GM21619 (cell line): ENCODE data around the gene NEDD8.

Experiments used
- ATAC-seq: cut with Tn5 transposase; IDR thresholded peaks from one replicate; pipeline ENCODE4 v1.9.1; 2021; ENCODE audit not compliant: unreplicated experiment

NEDD8 gene

DNA sequence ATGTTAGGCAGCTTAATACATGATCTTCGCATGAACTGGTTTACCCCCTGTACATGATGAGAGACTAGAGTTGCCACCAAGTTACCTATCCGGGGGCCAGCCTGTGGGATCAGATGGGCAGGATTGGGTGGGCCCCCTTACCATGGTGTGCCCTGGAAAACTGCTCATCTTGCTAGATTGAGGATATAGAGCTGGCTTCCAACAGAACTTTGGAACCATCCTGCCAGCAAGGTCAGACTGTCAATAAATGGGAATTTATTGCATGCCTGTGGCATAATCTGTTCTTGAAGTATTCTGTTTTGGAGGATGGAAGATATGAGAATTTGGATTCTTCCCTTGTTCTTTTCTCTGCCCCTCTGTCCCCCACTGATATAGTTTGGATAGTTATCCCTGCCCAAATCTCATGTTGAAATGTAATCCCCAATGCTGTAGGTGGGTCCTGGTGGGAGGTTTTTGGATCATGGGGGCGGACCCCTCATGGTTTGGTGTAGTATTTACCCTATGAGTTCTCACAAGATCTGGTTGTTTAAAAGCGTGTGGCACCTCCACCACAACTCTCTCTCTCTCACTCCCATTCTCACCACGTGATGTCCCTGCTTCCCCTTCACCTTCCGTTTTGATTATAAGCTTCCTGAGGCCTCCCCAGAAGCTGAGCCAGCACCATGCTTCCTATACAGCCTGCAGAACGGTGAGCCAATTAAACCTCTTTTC is 33.2 kb downstream of the NEDD8 start:
- ATAC-seq, result no peak

DNA sequence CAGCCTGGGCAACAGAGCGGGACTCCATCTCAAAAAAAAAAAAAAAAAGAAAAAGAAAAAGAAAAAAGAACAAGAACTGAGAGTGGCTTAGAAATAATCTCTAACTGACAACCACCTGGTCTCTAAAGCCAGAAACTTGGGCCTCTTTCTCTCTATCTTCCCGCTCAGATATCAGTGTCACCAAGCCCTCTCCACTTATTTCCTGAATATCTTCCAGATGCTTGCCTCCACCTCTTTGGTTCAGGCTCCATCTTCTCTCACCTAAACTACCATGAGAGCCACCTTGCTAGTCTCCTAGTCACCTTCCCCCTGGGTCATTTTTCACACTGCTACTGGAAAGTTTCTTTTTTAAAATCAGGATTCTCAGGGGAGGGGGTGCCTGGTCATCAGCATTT is 35.1 kb downstream of the NEDD8 start:
- ATAC-seq, result no peak

DNA sequence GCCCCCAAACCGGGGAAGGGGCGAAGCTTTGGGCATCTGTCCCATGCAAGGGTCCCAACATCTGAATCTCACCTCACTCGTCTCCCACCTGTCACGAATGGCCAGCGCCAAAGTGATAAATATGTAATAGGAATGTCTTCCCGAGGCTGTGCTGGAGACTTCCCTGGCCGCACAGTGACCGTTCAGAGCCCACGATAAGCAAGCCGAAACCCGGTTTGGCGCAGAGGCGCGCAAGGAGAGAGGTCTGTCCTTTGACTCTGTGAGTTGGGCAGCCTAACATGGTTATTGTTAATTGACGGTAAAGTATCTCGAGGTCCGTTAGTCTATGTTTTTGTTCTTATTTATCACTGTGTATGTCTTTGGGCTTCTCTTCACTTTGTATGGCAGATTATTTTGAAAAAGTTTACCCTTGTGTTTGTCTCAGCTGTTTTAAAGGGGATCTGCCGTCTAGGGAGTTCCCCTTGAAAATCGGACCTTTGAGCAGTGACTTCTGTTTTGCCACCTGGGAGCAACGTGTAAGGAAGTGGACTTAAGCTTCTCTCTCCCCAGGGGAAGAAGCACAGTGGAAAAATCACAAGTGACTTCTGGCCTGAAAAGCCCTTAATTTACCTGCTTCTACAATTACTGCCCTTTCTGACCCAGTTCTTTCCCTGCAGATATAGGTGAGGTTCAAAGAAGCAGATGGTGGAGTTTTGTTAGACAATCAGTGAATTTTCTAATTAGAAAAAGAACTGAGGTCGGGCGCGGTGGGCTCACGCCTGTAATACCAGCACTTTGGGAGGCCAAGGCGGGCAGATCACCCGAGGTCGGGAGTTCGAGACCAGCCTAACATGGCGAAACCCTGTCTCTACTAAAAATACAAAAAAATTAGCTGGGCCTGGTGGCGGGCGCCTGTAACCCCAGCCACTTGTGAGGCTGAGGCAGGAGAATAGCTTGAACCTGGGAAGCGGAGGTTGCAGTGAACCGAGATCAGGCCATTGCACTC is 35.8 kb downstream of the NEDD8 start:
- ATAC-seq, result peak; percentile 15

DNA sequence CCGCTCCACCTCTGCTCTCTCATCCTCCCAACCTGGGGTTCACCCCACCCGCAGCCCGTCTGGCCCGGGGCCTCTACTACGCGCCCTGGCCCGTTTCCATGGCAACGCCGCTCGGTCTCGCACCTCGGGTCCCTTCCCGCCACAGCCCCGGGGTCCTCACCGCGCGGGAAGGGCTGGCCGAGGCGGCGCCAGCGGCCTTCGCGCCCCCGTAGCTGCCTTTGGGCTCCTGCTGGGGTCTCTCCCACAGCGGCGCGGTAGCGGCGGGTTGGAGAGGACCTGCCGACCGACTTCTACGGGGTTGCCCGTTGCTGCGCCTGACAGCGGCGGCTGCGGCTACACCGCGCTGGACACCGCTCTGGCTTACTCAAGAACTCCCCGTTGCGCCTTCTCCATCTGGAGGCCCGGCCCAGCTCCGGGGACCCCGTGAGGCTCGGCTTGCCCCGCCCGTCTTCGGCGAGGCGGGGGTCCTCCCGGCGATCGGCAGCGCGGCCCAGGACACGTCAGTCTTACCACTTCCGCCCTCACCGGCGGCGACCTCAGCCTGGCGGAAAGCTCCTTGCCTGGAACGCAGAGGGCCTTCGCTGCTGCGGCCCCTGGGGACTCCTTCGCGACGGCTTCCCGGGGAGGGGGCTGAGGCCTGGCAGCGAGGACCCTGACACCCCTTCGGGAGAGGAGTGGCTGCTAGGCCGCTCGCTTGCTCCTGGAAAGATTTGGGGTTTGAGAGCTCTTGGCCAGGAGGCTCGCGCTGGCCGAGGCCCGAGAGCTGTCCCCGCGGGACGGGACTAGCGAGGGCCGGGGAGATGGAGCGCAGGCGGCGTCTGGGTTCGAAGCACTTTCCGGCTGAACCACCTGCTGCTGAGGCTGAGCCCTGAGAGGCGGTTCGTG is 36.7 kb downstream of the NEDD8 start, which contains the start of gene TM9SF1:
TSS of gene TM9SF1 (minus strand) at position 256 of the 885 bp plus-strand sequence. CDS start 422 bp downstream, outside the sequence.
- ATAC-seq, result peak; percentile 82

DNA sequence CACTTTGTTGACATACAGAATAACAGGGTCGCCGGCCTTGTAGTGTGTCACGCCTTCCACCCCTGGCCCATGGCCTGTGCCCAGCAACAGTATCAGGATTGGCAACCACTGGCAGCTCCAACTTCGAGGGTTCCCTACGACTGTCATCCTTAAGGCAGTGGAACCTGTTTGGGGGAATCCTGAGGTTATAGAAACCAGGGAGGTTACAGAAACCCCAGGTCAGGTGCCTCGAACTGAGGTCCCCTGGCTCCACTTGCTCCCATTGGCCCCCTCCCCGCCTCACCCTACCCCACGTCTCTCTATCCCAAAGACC is 37.3 kb downstream of the NEDD8 start:
- no peak for ATAC-seq

DNA sequence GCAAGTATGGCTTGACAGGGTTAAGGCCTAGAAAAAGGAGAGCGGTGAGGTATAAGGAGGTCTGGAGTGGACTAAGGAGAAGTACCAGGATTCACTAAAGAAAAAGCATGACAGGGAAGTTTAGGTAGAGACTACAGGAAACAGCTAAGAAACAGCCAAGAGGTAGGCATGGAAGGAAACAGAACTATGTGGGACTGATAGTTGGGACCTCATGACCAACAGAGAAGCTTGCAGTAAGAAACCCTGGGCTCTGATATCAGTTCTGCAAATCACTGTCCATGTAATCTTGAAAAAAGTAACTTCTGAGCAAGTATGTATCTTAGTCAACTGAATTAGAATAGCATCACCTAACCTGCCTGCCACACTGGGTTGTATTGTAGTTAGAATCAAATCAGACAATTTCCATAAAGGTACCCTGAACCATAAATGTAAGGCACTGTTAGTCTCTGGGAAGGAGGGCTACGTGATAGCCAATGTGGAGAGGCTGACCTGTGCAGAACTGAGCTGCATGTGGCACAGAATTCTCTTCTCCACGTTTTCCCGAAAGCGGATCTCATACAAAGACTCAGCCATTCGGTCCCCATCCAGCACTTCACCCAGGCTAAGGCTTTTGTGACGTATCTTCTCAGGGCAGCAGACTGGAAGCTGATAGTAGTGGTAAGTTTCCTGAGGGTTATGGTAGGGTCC is 37.8 kb downstream of the NEDD8 start:
- ATAC-seq, result no peak

DNA sequence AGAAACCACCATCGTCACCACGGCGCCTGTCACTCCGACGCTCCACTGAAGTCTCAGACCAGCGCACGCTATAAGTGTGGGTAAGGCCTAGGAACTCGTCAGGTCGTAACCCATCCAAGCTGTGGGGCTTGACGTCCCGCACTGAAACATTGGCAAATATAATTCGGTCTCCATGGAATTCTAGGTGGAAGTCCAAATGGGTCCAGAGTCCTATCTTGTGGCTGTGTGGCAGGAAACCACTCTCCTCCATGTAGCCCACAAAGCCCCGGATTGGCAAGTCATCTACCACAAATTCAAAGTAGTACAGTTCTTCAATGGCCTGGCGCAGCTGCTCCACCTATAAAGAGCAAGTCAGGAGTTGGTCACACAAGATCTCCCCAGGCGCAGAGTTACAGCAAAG is 39.2 kb downstream of the NEDD8 start:
- no peak for ATAC-seq

DNA sequence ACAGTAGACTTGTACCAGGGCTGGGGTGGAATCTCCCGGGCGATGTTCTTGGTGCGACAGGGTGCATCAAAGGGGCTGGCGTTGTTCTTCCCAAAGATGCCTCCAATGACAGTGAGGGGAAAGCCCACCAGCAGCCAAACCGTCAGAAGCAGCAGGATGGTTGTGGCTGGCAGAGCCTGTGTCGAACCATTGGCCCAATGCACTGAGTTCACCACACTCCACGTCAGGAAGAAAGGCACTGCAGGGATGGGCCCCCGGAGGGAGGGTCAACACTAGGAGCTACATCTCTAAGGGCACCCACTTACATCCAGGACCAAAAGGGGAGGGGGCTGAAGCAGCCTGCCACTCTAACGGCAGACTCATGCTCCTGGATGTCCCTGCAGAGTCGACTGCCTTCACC is 41.8 kb downstream of the NEDD8 start:
- no peak for ATAC-seq

DNA sequence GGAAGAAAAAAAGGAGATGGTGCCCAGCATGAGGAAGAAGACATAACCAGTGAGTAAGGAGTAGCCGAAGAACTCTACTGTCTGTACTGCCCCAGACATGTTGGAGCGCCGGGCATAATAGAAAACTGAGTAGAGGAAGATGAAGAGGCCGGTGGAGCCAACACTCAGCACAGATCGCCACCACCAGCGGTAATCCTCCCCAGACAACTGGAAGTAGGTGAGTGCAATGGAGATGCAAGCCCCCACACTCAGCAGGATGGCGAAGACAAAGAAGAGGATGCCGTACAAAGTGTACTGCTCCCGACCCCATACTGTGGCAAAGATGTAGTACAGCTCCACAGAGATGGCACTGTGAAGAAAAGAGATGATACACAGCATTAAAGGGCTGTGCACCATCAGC is 42.7 kb downstream of the NEDD8 start:
- ATAC-seq, result no peak

DNA sequence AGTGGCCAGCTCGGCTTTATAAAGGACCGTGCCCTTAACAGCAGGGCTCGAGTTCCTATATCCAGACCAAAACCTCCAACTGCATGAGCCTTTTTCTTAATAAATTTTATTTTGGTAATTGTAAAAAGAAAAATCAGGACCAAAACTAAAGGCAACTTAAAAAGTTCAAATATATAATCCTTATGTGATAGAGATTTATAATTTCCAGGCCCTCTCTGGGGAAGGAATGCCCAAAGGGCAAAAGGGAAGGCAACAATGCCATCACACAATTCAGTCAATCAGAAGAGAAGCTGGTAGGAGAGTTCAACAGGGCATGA is 43.1 kb downstream of the NEDD8 start:
- no peak for ATAC-seq

DNA sequence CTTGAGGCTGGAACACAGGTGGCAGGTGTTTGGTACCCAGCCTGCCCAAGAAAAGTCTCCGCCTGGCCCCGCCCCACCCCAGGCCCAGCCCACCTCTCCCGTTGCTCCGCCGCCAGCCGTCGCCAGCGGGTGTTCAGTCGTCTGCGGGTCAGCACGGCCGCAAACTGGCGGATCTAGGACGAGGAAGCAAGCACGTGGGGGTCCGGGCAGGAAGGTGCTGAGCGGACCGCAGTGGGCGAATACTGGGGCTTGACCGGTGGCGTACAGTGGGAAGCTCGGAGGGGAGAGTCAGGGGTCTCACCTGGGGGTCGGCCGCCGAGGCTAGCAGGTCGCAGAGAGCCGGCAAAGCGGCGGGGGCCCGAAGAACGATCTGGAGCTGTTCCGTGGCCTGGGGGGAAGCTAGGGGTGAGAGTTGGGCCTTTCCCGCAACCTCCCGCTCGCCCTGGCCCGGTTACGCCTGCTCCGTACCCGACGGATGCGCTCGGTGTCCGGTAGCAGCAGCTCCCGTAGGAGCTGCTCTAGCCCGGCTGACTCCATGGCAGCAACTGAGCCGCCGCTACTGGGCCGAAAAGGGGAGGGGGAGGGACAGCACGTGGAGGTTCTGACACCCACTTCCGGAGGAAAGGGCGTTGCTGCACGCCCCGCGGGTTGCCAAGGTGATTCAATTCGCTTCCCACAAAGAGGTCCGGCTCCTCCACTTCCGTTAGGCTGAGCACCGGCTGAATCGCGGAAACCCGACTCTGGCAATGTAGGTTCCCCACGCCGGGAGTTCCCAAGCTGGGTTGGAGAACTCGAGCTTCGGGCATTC is 43.7 kb downstream of the NEDD8 start, which contains the start of gene IPO4:
TSS of gene IPO4 (minus strand) at position 566 of the 808 bp plus-strand sequence. CDS start at position 537, 29 bp downstream.
- peak; percentile 89 for ATAC-seq

DNA sequence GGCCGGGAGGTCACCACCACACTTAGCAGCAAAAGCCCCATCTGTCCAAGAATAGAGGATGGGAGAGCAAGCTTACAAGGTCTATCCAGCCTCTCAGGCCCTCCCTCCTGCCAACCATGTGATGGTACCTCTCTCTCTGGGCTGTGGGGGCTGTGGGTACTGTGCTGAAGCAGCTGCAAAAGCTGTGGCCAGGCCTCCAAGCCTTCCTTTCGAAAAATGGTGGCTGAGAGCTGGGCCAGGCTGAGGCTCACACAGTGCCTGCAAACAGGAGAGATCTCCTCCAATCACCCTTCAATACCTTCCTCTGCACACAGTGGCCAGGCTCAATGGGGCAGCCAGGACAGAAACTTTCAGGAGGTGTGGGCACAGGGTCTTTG is 44.6 kb downstream of the NEDD8 start:
- ATAC-seq, result no peak

DNA sequence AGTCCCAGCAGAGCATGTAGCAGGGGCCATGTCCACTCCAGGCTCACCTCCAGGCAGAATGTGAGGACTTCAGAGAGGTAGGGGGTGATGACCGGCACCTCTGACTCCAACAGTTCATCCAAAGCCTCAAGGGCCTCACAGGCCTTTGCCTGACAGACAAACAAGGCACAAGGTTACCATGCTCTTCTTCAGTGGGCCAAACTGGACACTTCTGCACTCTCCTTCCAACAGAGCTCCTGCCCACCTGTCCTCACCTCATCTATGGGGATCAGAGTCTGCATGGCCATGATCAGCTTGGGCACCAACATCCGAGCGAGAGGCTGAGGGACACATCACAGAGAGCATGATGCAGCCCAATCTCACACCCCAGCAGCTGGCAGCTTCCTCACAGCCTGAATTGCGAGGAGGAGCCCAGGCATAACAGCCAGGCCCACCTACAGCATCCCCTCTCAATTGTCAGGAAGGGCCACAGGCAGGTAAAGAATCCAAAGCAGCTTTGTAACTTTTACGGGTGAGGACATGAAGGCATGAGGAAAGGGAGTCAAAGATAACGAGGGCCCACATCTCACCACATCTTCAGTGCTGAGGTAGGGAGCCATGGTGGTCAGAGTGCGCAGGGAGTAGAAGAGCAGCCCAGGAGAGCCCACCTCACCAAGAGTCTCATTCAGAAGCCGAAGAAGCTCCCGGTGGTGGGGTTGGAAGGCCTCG is 45.2 kb downstream of the NEDD8 start:
- no peak for ATAC-seq

DNA sequence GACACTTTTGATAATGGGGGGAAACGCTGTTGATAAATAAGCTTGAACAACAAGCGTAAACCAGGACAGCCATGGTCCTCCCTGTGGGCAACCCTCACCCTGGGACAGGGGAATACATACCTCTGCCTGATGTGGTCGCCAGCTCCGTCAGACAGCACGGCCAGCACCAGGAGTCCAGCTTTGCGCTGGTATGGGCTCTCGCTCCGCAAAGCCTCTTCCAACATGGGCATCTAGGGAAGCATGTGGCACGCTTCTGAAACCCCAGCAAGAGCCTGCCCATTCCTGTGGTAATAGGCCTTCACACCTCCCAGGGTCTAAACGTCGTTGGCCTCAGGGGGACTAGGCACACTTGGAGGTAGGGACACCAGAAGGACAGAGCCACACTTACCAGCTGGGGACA is 46.4 kb downstream of the NEDD8 start:
- ATAC-seq, result no peak

DNA sequence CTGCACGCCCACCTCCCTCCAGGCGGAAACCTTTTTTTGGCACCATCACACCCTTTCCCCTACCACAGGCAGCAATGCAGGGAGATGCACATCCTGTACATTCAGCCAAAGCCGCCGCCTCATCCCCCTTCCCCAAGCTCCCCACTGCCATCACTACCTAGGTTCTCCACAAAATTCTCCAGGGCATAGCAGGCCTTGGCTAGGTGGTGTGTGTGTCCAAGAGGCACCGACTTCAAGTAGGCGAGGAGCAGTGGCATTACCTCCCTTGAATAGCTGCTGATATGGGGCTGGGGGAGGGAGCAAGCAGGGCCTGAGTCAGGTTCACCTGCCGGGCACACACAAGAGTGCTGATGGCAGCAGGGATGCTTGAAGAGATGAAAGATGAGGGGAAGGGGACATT is 47.1 kb downstream of the NEDD8 start:
- ATAC-seq, result no peak

DNA sequence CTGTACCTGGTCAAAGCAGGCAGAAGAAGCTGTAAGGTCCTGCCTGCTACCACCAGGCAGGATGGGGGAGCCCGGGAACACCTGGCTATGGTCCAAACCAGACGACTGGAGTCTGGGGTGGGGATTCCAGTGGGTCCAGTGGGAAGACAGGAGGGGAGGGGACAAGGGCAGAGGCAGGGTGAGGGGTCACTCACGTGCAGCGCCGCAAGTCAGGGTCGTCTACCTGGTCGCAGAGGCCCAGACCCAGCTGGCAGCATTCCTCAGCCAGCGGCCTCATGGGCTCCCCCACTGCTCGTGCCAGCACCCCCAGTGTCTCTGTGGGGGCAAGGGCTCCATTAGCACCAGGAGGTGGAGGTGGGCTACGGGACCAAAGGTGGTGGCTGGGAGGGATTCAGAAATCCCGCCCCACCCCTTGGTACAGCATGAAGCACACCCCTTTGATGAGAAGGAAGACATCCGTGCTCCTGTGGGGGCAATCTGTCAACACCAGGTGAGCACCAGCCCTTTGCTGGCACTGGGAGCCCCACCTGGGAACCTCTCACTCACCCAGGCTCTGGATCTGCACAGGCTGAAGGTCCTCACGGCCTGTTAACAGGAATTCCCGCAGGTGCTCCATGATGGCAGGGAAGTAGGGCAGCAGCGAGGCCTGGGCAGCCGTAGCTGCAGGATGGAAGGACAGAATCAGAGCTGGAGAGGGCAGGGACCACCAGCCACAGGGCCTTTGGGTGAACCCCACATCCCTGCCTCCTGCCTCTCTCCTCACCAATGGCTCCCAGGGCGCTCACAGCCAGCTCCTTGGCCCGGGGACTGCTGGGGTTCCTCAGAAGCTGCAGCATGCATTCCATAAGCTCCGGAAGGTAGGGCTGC is 47.8 kb downstream of the NEDD8 start:
- no peak for ATAC-seq

DNA sequence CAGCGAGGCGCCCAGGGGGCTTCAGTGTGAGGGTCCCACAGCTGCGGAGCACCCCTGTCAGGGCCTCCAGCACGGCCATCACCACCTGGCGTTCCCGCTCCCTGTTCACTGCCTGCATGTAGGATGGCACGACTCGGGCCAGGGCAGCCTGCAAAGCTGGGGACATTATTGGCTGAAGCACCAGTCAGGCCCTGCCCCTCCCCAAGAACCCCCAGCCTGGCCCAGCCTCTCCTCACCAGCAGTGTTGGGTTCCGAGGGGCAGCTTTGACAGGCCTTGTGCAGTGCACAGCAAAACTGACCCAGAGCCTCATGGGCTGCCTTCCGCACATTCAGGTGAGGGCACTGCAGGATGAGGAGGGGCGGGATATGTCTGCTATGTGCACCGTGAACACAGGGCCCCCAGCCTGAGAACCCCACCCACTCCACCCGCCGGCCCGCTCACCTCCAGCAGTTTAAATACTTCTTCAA is 49.1 kb downstream of the NEDD8 start:
- ATAC-seq, result no peak
